B cell (primary cell): ENCODE data around the gene RAC2.

Experiments
- EZH2 ChIP-seq: IDR thresholded peaks from 2 replicates; pipeline ENCODE4 v1.6.1; 2012; ENCODE audit warnings: borderline replicate concordance, low read depth, mild to moderate bottlenecking, moderate library complexity, low read length; ENCODE audit not compliant: insufficient read depth, poor library complexity, severe bottlenecking
- TF ChIP-seq, protein P1 (sequence below): fragments of 200-600 bp; IDR thresholded peaks from one replicate; pipeline ENCODE4 v1.8.0; 2022; ENCODE audit warnings: antibody characterized with exemption, mild to moderate bottlenecking

GRCh38 chr22:37244922-37245722 lies 1.1 kb upstream of the RAC2 start:
- TF ChIP-seq, protein P1, sequence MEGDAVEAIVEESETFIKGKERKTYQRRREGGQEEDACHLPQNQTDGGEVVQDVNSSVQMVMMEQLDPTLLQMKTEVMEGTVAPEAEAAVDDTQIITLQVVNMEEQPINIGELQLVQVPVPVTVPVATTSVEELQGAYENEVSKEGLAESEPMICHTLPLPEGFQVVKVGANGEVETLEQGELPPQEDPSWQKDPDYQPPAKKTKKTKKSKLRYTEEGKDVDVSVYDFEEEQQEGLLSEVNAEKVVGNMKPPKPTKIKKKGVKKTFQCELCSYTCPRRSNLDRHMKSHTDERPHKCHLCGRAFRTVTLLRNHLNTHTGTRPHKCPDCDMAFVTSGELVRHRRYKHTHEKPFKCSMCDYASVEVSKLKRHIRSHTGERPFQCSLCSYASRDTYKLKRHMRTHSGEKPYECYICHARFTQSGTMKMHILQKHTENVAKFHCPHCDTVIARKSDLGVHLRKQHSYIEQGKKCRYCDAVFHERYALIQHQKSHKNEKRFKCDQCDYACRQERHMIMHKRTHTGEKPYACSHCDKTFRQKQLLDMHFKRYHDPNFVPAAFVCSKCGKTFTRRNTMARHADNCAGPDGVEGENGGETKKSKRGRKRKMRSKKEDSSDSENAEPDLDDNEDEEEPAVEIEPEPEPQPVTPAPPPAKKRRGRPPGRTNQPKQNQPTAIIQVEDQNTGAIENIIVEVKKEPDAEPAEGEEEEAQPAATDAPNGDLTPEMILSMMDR, result no peak
- TF ChIP-seq EZH2, result no peak
